HG03097 (cell line): ENCODE results near the gene DUSP23.

Source experiments
- ATAC-seq: cut with Tn5 transposase; IDR thresholded peaks from one replicate; pipeline ENCODE4 v1.9.1; 2021; ENCODE audit not compliant: unreplicated experiment, low FRiP score

Gene DUSP23

DNA sequence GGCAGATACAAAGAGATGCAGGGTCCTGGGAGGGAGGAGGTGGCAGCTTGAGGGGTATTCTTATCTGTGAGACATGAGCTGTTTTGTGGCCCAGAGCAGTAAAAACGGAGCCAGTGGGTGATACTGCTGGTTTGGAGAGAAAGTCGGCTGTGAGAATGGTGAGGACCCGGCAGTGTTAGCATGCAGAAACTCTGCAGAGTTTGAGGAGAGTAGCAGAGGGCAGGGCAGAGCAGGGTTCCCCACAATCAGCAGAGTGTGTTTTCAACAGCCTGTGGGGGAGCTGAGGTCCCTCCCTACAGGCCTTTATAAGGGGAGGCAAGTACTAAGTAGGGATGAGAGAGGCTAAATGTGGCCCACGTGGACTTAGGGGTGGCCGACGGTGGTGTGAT lies 46.3 kb downstream of the DUSP23 start:
- ATAC-seq = no peak

DNA sequence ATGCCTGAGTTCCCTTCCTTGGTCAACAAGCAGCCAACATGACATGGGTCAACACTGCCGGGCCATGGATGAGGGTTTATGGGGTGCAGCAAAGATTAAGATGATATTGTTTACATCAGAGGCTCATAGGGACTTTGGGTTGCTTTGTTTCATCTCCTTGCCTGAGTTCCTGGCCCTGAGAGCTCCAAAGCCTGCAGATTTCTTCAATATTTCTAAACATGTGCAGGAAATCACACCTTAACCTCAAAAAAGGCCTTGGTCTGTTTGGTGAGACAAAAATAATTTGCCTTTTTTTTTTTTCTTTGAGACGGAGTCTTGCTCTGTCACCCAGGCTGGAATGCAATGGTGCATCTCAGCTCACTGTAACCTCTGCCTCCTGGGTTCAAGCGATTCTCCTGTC lies 46.8 kb downstream of the DUSP23 start:
- ATAC-seq = no peak

DNA sequence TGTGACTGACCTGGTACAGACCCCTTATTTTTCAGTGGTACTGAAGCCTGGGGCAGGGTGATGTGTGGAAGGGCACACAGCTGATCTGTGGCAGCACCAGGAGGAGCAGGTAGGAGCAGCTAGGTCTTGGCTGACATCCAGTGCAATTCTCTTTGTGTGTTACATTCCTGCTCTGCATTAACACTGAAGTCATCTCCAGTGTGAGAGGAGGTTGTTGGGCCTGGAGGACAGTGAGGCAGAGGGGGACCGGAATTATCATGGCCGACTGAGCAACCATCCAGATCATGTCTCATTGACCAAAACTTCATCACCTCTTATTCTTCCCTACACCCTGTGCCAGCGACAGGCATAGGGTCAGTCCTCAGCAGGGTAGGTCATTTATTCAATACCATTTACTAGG lies 47.4 kb downstream of the DUSP23 start:
- no peak for ATAC-seq

DNA sequence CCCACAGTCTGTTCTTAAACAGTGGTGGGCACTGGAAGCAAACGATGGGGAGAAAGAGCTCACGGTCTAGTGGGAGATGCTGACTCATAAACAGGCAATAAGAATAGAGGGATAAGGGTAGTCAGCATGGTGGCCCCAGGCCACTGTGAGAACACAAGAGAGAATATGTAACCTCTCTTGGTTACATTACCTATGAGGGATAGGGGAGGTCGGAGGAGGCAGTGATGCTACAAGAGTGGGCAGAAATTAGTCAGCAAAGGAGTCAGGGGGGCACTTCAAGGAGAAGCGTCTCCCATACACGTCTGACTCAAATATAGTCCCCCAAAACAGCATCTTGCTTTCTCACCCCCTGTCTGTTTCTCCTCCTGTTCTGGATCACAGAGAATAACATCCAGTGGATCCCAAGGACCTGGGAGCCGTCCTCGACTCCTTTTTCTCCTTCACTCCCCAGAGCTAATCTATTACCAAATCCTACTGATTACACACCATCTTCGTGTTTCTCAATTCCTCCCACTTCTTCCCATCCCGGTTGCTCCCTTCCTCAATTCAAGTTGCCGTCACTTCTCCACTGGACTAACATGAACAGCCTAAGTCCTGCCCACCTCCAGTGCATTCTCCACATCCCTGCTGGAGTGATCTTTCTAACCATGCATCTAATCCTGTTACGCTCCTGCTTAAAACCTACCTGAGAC lies 48.0 kb downstream of the DUSP23 start:
- ATAC-seq = no peak

DNA sequence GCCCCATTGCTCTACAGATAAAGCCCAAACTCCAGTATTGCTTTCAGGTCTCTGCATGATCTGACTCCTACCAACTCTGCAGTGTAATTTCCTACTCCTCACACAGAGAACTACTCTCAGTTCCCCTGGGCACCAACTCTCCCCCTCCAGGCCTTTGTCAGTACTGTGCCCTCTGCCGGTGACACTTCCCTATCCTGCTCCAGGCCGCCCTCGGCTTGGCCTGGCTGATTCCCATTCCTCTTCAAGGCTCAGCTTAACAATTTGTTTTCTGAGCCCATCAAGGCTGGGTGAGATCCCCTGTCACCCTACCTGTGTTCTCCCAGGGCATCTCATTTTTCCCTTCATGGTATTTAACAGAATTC lies 48.5 kb downstream of the DUSP23 start:
- peak; percentile 71 for ATAC-seq

DNA sequence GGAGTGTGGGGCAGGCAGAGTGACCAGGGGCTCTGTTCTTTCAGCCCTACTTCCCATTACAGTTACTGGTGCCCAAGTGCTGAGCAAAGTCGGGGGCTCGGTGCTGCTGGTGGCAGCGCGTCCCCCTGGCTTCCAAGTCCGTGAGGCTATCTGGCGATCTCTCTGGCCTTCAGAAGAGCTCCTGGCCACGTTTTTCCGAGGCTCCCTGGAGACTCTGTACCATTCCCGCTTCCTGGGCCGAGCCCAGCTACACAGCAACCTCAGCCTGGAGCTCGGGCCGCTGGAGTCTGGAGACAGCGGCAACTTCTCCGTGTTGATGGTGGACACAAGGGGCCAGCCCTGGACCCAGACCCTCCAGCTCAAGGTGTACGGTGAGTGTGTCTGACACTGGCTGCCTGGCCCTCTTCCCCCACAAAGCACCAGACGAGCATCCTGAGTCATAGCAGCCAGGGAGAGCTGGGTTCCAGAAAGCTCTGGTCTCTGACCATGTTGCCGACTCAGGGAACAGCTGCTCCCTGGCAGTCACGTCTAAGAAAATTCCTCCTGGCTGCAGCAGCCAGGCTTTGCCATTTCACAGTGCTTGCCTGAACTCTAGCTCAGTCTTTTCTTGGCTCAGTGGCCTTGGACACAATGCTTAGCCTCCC lies 49.2 kb downstream of the DUSP23 start:
- no peak for ATAC-seq

DNA sequence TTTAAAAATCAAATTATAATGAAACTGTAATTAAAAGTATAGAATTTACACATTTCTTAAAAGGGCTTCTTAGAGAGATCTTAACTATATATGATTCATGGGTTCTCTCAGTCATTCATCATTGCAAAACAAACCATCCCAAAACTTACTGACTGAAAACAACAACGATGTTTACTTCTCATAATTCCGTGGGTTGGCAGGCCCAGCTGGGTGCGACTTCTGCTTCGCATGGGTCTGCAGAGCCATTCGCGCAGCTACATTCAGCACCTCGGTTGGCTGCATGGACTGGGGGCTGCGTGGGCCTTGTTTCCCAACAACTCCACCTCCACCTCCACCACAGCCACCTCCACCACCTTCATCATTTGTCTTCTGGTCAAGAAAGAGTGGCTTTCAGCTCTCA lies 50.0 kb downstream of the DUSP23 start:
- ATAC-seq = no peak

DNA sequence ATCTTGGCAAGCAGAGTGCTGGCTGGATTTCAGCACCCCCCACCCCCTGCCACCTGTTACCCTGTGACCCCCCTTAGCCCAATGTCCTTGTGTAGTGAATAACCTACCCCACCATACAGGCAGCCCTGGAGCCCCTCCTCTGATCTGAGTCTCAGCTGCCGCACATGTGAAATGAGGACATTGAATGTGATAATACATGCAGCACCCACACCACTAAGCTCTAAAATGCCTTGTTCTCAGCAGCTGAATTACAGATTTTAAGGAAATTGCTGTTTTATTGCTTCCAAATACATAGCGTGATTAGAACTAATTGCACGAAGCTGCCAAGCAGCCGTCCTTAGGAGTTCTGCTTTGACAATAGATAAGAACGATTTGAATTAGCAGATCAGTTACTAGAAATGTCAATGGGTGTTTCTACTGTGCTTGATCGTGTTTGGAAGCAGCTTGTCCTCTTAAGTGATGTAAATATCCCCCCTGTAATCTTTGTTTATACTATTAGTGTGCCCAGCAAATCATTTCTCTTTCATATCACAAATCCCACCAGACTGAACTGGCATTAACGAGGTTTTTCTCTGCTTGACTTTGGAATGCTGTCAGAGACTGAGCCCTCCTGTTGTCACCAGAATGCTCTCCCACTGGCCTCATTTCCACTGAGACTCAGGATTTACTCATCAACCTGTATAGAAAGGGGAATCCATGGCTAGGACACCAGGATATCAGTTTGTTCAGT lies 50.8 kb downstream of the DUSP23 start:
- ATAC-seq = no peak
